ENCODE measurements around the gene SLC34A3. TPM values are rescaled to one million over a fixed set of nuclear protein-coding genes. Genes with fewer than 3 reads are reported as not detected.

Gene SLC34A3
- total RNA-seq, 8 experiments from 2014 or later, result 0.11 to 0.49 (median 0.20) TPM; not detected in 2

- peaks cover 3 to 16% of the 10 kb centered on the region in 2 donors for H3K4me1 ChIP-seq (replicated peaks in 1 of 2)
- ATAC-seq (replicated peaks in 6 of 8), result peak; percentile 76 to 85 (median 82)
- peak overlapping the region; percentile 59 to 88 (median 80) for H3K4me3 ChIP-seq
- WGBS, 10 experiments, result 0 to 3% methylated on average over 1 to 6 of the region's 63 CpGs; no CpG with 5 or more reads in 8 of the 10 experiments
- H3K27ac ChIP-seq, result peak overlapping the region; percentile 46 to 70
- in situ Hi-C loops (cut with MboI; ENCODE audit: low pct_unique_long_range_greater_than_20kb in 2 of 9, low sequenced_read_pairs in 9 of 9, unreplicated experiment in 9 of 9), result no loop called here
Measured at GRCh38 chr9:137223078-137223970, 7.4 kb upstream of the SLC34A3 start.

- in situ Hi-C loops (cut with MboI; ENCODE audit: low pct_unique_long_range_greater_than_20kb in 2 of 9, low sequenced_read_pairs in 9 of 9, unreplicated experiment in 9 of 9), result loop anchor here in 1 of 9 experiments (25.0 kb wide), 1 partner anchor 113 kb away; the partner anchor contains the start of gene DPP7
- no peak for ATAC-seq (replicated peaks in 6 of 8)
- WGBS, 10 experiments, result 40 to 43% (median 42%) methylated on average over 1 to 3 of the region's 23 CpGs; no CpG with 5 or more reads in 7 of the 10 experiments
- Histone ChIP-seq H3K27ac (no peak within 1 kb of the TSS), H3K4me3 (peak within 1 kb of the TSS; percentile 59 to 88 (median 80)), H3K4me1 (replicated peaks in 1 of 2) (peaks cover 3 to 16% of the 10 kb centered on the region in 2 donors)
Measured at GRCh38 chr9:137224830-137225694, 5.6 kb upstream of the SLC34A3 start, which contains the start of gene CYSRT1. TSS of gene CYSRT1 (plus strand) at chr9:137225174. CDS start at chr9:137225622, 448 bp downstream.

- Histone ChIP-seq H3K4me3 (no peak overlapping the region), H3K27ac (no peak overlapping the region), H3K4me1 (replicated peaks in 1 of 2) (peaks cover 3 to 14% of the 10 kb centered on the region in 2 donors)
- in situ Hi-C loops (cut with MboI; ENCODE audit: low pct_unique_long_range_greater_than_20kb in 2 of 9, low sequenced_read_pairs in 9 of 9, unreplicated experiment in 9 of 9), result loop anchor here in 1 of 9 experiments (25.0 kb wide), 1 partner anchor 114 kb away; the partner anchor contains the start of gene DPP7
- 20 to 80% (median 65%) methylated on average over 1 to 13 of the region's 21 CpGs; no CpG with 5 or more reads in 6 of the 10 experiments for WGBS, 10 experiments
- ATAC-seq (replicated peaks in 6 of 8), result no peak
Measured at GRCh38 chr9:137225699-137226331, 4.9 kb upstream of the SLC34A3 start.

- ATAC-seq (replicated peaks in 6 of 8), result no peak
- in situ Hi-C loops (cut with MboI; ENCODE audit: low pct_unique_long_range_greater_than_20kb in 2 of 9, low sequenced_read_pairs in 9 of 9, unreplicated experiment in 9 of 9), result loop anchor here in 1 of 9 experiments (25.0 kb wide), 1 partner anchor 114 kb away; the partner anchor contains the start of gene DPP7
- no peak overlapping the region for H3K27ac ChIP-seq
- peaks cover 3 to 12% of the 10 kb centered on the region in 2 donors for H3K4me1 ChIP-seq (replicated peaks in 1 of 2)
- WGBS, 10 experiments, result 38 to 97% (median 60%) methylated on average over 1 to 5 of the region's 18 CpGs; no CpG with 5 or more reads in 3 of the 10 experiments
- H3K4me3 ChIP-seq, result no peak overlapping the region
Measured at GRCh38 chr9:137226338-137227053, 4.2 kb upstream of the SLC34A3 start.

GRCh38 chr9:137227054-137227852, 3.4 kb upstream of the SLC34A3 start, which contains the start of gene RNF224:
TSS of gene RNF224 (plus strand) at chr9:137227502. CDS start at chr9:137228336, 834 bp downstream.
- peak; percentile 10 to 57 (median 26) for ATAC-seq (replicated peaks in 6 of 8)
- Histone ChIP-seq H3K27ac (no peak within 1 kb of the TSS), H3K4me3 (no peak within 1 kb of the TSS), H3K4me1 (replicated peaks in 1 of 2) (peaks cover 3 to 10% of the 10 kb centered on the region in 2 donors)
- 0 to 100% (median 10%) methylated on average over 1 to 3 of the region's 25 CpGs; no CpG with 5 or more reads in 4 of the 10 experiments for WGBS, 10 experiments
- in situ Hi-C loops (cut with MboI; ENCODE audit: low pct_unique_long_range_greater_than_20kb in 2 of 9, low sequenced_read_pairs in 9 of 9, unreplicated experiment in 9 of 9), result loop anchor here in 1 of 9 experiments (25.0 kb wide), 1 partner anchor 115 kb away; the partner anchor contains the start of gene DPP7

GRCh38 chr9:137227853-137228505, 2.7 kb upstream of the SLC34A3 start:
- in situ Hi-C loops (cut with MboI; ENCODE audit: low pct_unique_long_range_greater_than_20kb in 2 of 9, low sequenced_read_pairs in 9 of 9, unreplicated experiment in 9 of 9), result loop anchor here in 1 of 9 experiments (25.0 kb wide), 1 partner anchor 116 kb away; the partner anchor contains the start of gene DPP7
- Histone ChIP-seq H3K4me3 (no peak overlapping the region), H3K4me1 (replicated peaks in 1 of 2) (peaks cover 3 to 4% of the 10 kb centered on the region in 2 donors), H3K27ac (no peak overlapping the region)
- no peak for ATAC-seq (replicated peaks in 6 of 8)
- no CpG with 5 or more reads among the region's 18 CpGs for WGBS, 10 experiments

- ATAC-seq (replicated peaks in 6 of 8), result no peak
- Histone ChIP-seq H3K4me3 (no peak overlapping the region), H3K27ac (no peak overlapping the region), H3K4me1 (replicated peaks in 1 of 2) (peaks cover 3 to 4% of the 10 kb centered on the region in 2 donors)
- WGBS, 10 experiments, result no CpG with 5 or more reads among the region's 29 CpGs
- in situ Hi-C loops (cut with MboI; ENCODE audit: low pct_unique_long_range_greater_than_20kb in 2 of 9, low sequenced_read_pairs in 9 of 9, unreplicated experiment in 9 of 9), result loop anchor here in 1 of 9 experiments (25.0 kb wide), 1 partner anchor 116 kb away; the partner anchor contains the start of gene DPP7
Measured at GRCh38 chr9:137228506-137228967, 2.2 kb upstream of the SLC34A3 start.

GRCh38 chr9:137228968-137229896, 1.5 kb upstream of the SLC34A3 start:
- H3K27ac ChIP-seq, result no peak overlapping the region
- no peak overlapping the region for H3K4me3 ChIP-seq
- no peak for ATAC-seq (replicated peaks in 6 of 8)
- WGBS, 10 experiments, result 85% methylated on average over 14 of the region's 27 CpGs; no CpG with 5 or more reads in 9 of the 10 experiments
- H3K4me1 ChIP-seq (replicated peaks in 1 of 2), result peaks cover under 1 to 1% of the 10 kb centered on the region in 2 donors
- in situ Hi-C loops (cut with MboI; ENCODE audit: low pct_unique_long_range_greater_than_20kb in 2 of 9, low sequenced_read_pairs in 9 of 9, unreplicated experiment in 9 of 9), result loop anchor here in 1 of 9 experiments (25.0 kb wide), 1 partner anchor 117 kb away; the partner anchor contains the start of gene DPP7

- ATAC-seq (replicated peaks in 6 of 8), result no peak
- Histone ChIP-seq H3K27ac (no peak overlapping the region), H3K4me3 (no peak overlapping the region), H3K4me1 (replicated peaks in 1 of 2) (no peaks in the 10 kb centered on the region)
- WGBS, 10 experiments, result 20 to 85% (median 80%) methylated on average over 2 to 5 of the region's 31 CpGs; no CpG with 5 or more reads in 7 of the 10 experiments
- in situ Hi-C loops (cut with MboI; ENCODE audit: low pct_unique_long_range_greater_than_20kb in 2 of 9, low sequenced_read_pairs in 9 of 9, unreplicated experiment in 9 of 9), result loop anchor here in 1 of 9 experiments (25.0 kb wide), 1 partner anchor 118 kb away; the partner anchor contains the start of gene DPP7
Measured at GRCh38 chr9:137229903-137230704, 597 bp upstream of the SLC34A3 start.
